ENCODE data around the gene NCKAP5. TPM values are rescaled to one million over a fixed set of nuclear protein-coding genes. Genes with fewer than 3 reads are reported as not detected.

The NCKAP5 gene
- total and polyA plus RNA-seq, 2 of the 8 experiments (the other 6 are each of a cell fraction or from before 2014, with no cell fraction given) = 0.27 to 0.86 TPM

GRCh38 chr2:132730611-132731010, 837.7 kb downstream of the NCKAP5 start:
- Histone ChIP-seq H2BK120ac (replicated peaks; ENCODE audit: low read depth, low read length) (no peak overlapping the region), H4K5ac (ENCODE audit: insufficient read length, low read depth, low read length) (no peak overlapping the region), H4K91ac (replicated peaks; ENCODE audit: insufficient read length, low read length) (no peak overlapping the region), H3K9ac (replicated peaks in 1 of 4; ENCODE audit: extremely low read depth in 1 of 4, low read depth in 3 of 4, low read length in 3 of 4) (no peak overlapping the region), H3K79me1 (ENCODE audit: low read depth, low read length) (no peaks in the 10 kb centered on the region), H3K36me3 (ENCODE audit: control insufficient read depth in 2 of 4, insufficient read depth in 4 of 4, low read length in 3 of 4) (no peaks in the 10 kb centered on the region), H2AK5ac (ENCODE audit: low read depth, low read length) (no peak overlapping the region), H3K79me2 (ENCODE audit: control insufficient read depth in 1 of 2, insufficient read depth in 2 of 2, low read length in 2 of 2) (no peaks in the 10 kb centered on the region), H4K8ac (ENCODE audit: extremely low read depth, insufficient read depth, low read length) (no peak overlapping the region), H3K23me2 (ENCODE audit: low read depth, low read length) (no peaks in the 10 kb centered on the region), H3K4ac (replicated peaks; ENCODE audit: insufficient read length, low read depth, low read length) (no peak overlapping the region), H4K20me1 (replicated peaks in 1 of 2; ENCODE audit: control insufficient read depth in 1 of 2, insufficient read depth in 2 of 2, low read length in 2 of 2) (peaks cover 0 to 1% of the 10 kb centered on the region in 2 experiments), H2BK20ac (ENCODE audit: low read length) (no peak overlapping the region), H3K18ac (ENCODE audit: extremely low read depth, low read length) (no peak overlapping the region), H3K4me2 (ENCODE audit: insufficient read depth in 1 of 2, low read depth in 2 of 2, low read length in 2 of 2) (no peak overlapping the region), H3K27ac (ENCODE audit: low read depth, low read length) (no peak overlapping the region), H2BK15ac (ENCODE audit: low read length) (no peak overlapping the region), H3K9me3 (ENCODE audit: insufficient read depth in 2 of 2, low read depth in 1 of 2, low read length in 1 of 2) (no peaks in the 10 kb centered on the region), H3K56ac (replicated peaks; ENCODE audit: insufficient read length, low read depth, low read length) (no peak overlapping the region), H3K27me3 (replicated peaks in 1 of 4; ENCODE audit: control insufficient read depth in 3 of 4, extremely low read depth in 1 of 4, insufficient read depth in 3 of 4, low read length in 3 of 4) (no peaks in the 10 kb centered on the region), H3K23ac (ENCODE audit: insufficient read length) (no peak overlapping the region), H3K14ac (ENCODE audit: insufficient read length) (no peak overlapping the region), H3K4me1 (replicated peaks in 1 of 4; ENCODE audit: control insufficient read depth in 3 of 4, insufficient read depth in 4 of 4, low read length in 3 of 4) (no peaks in the 10 kb centered on the region), H3K4me3 (ENCODE audit: extremely low read depth in 1 of 4, insufficient read depth in 2 of 4, low read depth in 3 of 4, low read length in 4 of 4) (no peak overlapping the region), H2BK5ac (ENCODE audit: low read depth, low read length) (no peak overlapping the region), H2BK12ac (ENCODE audit: low read depth, low read length) (no peak overlapping the region), H2AFZ (ENCODE audit: low read length) (no peak overlapping the region)
- CTCF ChIA-PET (ENCODE audit: partially characterized antibody) = no interaction called here
- FAIRE-seq (no peak), DNase-seq (ENCODE audit: low read depth in 1 of 2, low spot score in 2 of 2) (no peak)
- POLR2A ChIA-PET (ENCODE audit: partially characterized antibody) = no interaction called here
- TF ChIP-seq RXRA (IDR thresholded peaks at IDR 0.05; ENCODE audit: insufficient read depth, low read depth, low read length) (no peak), SP1 (IDR thresholded peaks at IDR 0.05; ENCODE audit: low read depth, low read length) (no peak), ASH2L (IDR thresholded peaks at IDR 0.05; ENCODE audit: low read length) (no peak), POLR2A (IDR thresholded peaks at IDR 0.05; ENCODE audit: control extremely low read depth in 1 of 2, low read depth in 2 of 2, low read length in 2 of 2) (no peak)
- 91% methylated on average over 6 of the region's 6 CpGs; no CpG with 5 or more reads in 1 of the 2 experiments for WGBS, 2 experiments (ENCODE audit: extremely low coverage in 1 of 2, insufficient coverage in 1 of 2, insufficient read length in 1 of 2, insufficient replicate concordance in 2 of 2, low coverage in 1 of 2, low lambda C conversion rate in 2 of 2, missing lambda C conversion rate in 1 of 2)
